GM12878 (cell line): Measurements from ENCODE around the gene OR2S2. TPM values are rescaled to one million over a fixed set of nuclear protein-coding genes. Genes with fewer than 3 reads are reported as not detected.

Experiments
- ATAC-seq: fragments of 200-7000 bp; cut with Tn5 transposase; 3 replicates; pipeline ENCODE4 v1.9.1; 2020; ENCODE audit warnings: mild to moderate bottlenecking, moderate library complexity
- BruUV-seq: library from RNA; stranded (reverse); fragments of 400-500 nt; replicated peaks from 2 replicates; lab custom pipeline; 2021; lab: Mats Ljungman, UMichigan
- CTCF ChIA-PET: fragments of 300-600 bp; sonication (Branson Sonifier 250); formaldehyde crosslinking; extraction: SDS; loops from one replicate; lab custom pipeline; 2021; ENCODE audit warnings: inconsistent platforms; lab: Yijun Ruan, JAX
- POLR2A ChIA-PET: fragments of 350-600 bp; formaldehyde crosslinking; extraction: SDS; loops from one replicate; lab custom pipeline; 2021; ENCODE audit warnings: inconsistent platforms; lab: Charles Lee
- RAD21 ChIA-PET: fragments of 300-600 bp; sonication (Branson Sonifier 250); formaldehyde crosslinking; loops from one replicate; lab custom pipeline; 2023; ENCODE audit warnings: antibody characterized with exemption; ENCODE audit not compliant: unreplicated experiment; lab: Charles Lee
- SMC1A ChIA-PET: fragments of 300-600 bp; sonication (Branson Sonifier 250); formaldehyde crosslinking; loops from one replicate; lab custom pipeline; 2023; ENCODE audit not compliant: unreplicated experiment, uncharacterized antibody; lab: Charles Lee
- DNase-seq: peaks from one replicate; pipeline ENCODE4 v3.0.0-alpha.2; 2011; ENCODE audit warnings: low read depth, low spot score
- FAIRE-seq: peaks from 3 replicates; lab custom pipeline; 2011; peaks lifted over from hg19 to GRCh38; lab: Jason Lieb, UNC
- H2AFZ ChIP-seq: 2 replicates; pipeline ENCODE4 v1.6.0; 2011; ENCODE audit warnings: low read depth, low read length, control low read depth; ENCODE audit not compliant: control insufficient read depth
- H3K27ac ChIP-seq: 2 replicates; pipeline ENCODE4 v1.5.1; 2011; ENCODE audit warnings: control low read depth; ENCODE audit not compliant: control insufficient read depth, insufficient read depth
- H3K27me3 ChIP-seq, 2 experiments: replicated peaks in 1 of 2; 2 replicates each; pipeline versions ENCODE4 v1.6.0 to v1.6.1; 2011; ENCODE audit warnings: low read length in 1 of 2; ENCODE audit not compliant: control insufficient read depth in 2 of 2, insufficient read depth in 2 of 2
- H3K36me3 ChIP-seq, 2 experiments: 2 replicates each; pipeline ENCODE4 v1.5.1; 2011; ENCODE audit warnings: low read length in 1 of 2; ENCODE audit not compliant: control insufficient read depth in 2 of 2, insufficient read depth in 2 of 2
- H3K4me1 ChIP-seq: 2 replicates; pipeline ENCODE4 v1.6.1; 2011; ENCODE audit warnings: mild to moderate bottlenecking, low read length, moderate library complexity, mixed read lengths; ENCODE audit not compliant: control insufficient read depth, insufficient read depth
- H3K4me2 ChIP-seq: 2 replicates; pipeline ENCODE4 v1.6.0; 2011; ENCODE audit warnings: control low read depth; ENCODE audit not compliant: control insufficient read depth, insufficient read depth
- H3K4me3 ChIP-seq: fragments of 200-600 bp; sonication (generic); 2 replicates; pipeline ENCODE4 v1.5.1; 2016
- H3K79me2 ChIP-seq: 2 replicates; pipeline ENCODE4 v1.6.0; 2011; ENCODE audit warnings: low read length; ENCODE audit not compliant: control insufficient read depth, insufficient read depth
- H3K9ac ChIP-seq: 2 replicates; pipeline ENCODE4 v1.8.0; 2011; ENCODE audit warnings: low read length, control low read depth, mixed read lengths; ENCODE audit not compliant: control insufficient read depth, insufficient read depth
- H3K9me3 ChIP-seq: replicated peaks from 3 replicates; pipeline ENCODE4 v1.5.1; 2011; ENCODE audit warnings: mild to moderate bottlenecking, low read length; ENCODE audit not compliant: control insufficient read depth, insufficient read depth
- H4K20me1 ChIP-seq: 2 replicates; pipeline ENCODE4 v1.6.0; 2011; ENCODE audit not compliant: control insufficient read depth, insufficient read depth
- NFYA ChIP-seq: IDR thresholded peaks from 2 replicates; pipeline ENCODE4 v1.6.1; 2011; ENCODE audit warnings: low read depth, mild to moderate bottlenecking, low read length, improper control_type of control experiment, borderline replicate concordance
- PBX3 ChIP-seq: IDR thresholded peaks from 2 replicates; pipeline ENCODE4 v1.6.1; 2011; ENCODE audit warnings: mild to moderate bottlenecking, low read depth, low read length, moderate library complexity; ENCODE audit not compliant: insufficient replicate concordance
- SKIL ChIP-seq: fragments of 450-650 bp; IDR thresholded peaks from 2 replicates; pipeline ENCODE4 v1.6.1; 2017; ENCODE audit warnings: mild to moderate bottlenecking, low read depth, inconsistent platforms; ENCODE audit not compliant: poor library complexity, severe bottlenecking
- ZBED1 ChIP-seq: IDR thresholded peaks from 2 replicates; pipeline ENCODE4 v1.6.1; 2016; ENCODE audit warnings: borderline replicate concordance
- WGBS: methylation state at CpG from one replicate; pipeline ENCODE4 v1.1.6; 2016; ENCODE audit warnings: low lambda C conversion rate; ENCODE audit not compliant: insufficient replicate concordance, insufficient coverage; ENCODE audit errors: missing lambda C conversion rate; 5-methylcytosine and 5-hydroxymethylcytosine counted together
- in situ Hi-C: fragments of 300-500 bp; cut with MboI; formaldehyde crosslinking; loops from 9 replicates; pipeline ENCODE4 v1.14.3; 2018; ENCODE audit warnings: mixed read lengths
- intact Hi-C: fragments of 100-400 bp; cut with micrococcal nuclease; formaldehyde crosslinking; loops from one replicate; pipeline ENCODE4 v1.14.2; 2022; ENCODE audit not compliant: unreplicated experiment
- polyA plus RNA-seq, 11 experiments: library from polyadenylated mRNA; depleted of rRNA in 4 of 11; unstranded in 6 of 11; stranded (reverse) in 5 of 11; fragments of >200 nt; fragmentation: Nextera tagmentation in 4 of 11; fragmentation: Illumina TruSeq in 1 of 11; extraction: Ambion mirVana in 4 of 11; extraction: Trizol in 1 of 11; gene quantifications; 1 replicate in 1 of 11; 2 replicates in 10 of 11; pipeline versions ENCODE4 v1.2.1 to v1.2.3, GENCODE V29; 2011 to 2016; ENCODE audit warnings: inconsistent platforms in 2 of 11, missing spikeins in 2 of 11, low read depth in 1 of 11
- total RNA-seq, 4 experiments: library from RNA; depleted of rRNA in 3 of 4; stranded (reverse); fragments of >200 nt in 3 of 4; fragmentation: Illumina TruSeq in 1 of 4; extraction: Trizol in 1 of 4; gene quantifications; 2 replicates each; pipeline versions ENCODE4 v1.2.1 to v1.2.3, GENCODE V29; 2013 to 2021

OR2S2 gene
- total and polyA plus RNA-seq, 10 of the 15 experiments (the other 5 are each of a cell fraction or from before 2014, with no cell fraction given): not detected

- ChIA-PET POLR2A (no interaction called here), RAD21 (no interaction called here), SMC1A (no interaction called here), CTCF (interaction anchor here (1.1 kb wide), 1 partner anchor 82 kb away, joined by 4 read pairs; no protein-coding TSS in a partner anchor)
- H3K36me3 ChIP-seq: no peaks in the 10 kb centered on the region
- DNase-seq: no peak
- H3K4me1 ChIP-seq: no peaks in the 10 kb centered on the region
- in situ Hi-C loops (no loop called here), intact Hi-C loops (no loop called here)
- 65% methylated on average over 9 of the region's 9 CpGs for WGBS
- FAIRE-seq: no peak
- H2AFZ ChIP-seq: no peak overlapping the region
- no peaks in the 10 kb centered on the region for H4K20me1 ChIP-seq
- H3K4me3 ChIP-seq: no peak overlapping the region
- H3K9ac ChIP-seq: no peak overlapping the region
- H3K9me3 ChIP-seq: no peaks in the 10 kb centered on the region
- no peaks in the 10 kb centered on the region for H3K79me2 ChIP-seq
- TF ChIP-seq PBX3 (no peak), NFYA (no peak), SKIL (no peak), ZBED1 (no peak)
- TF ChIP-seq, all 136 proteins: peak for 0
- ATAC-seq: no peak
- Histone ChIP-seq H3K27ac (no peak overlapping the region), H3K27me3 (peaks cover 0 to 1% of the 10 kb centered on the region in 2 experiments; a peak in 3 of 4 replicates), H3K4me2 (no peak overlapping the region)
- no TSS peak for BruUV-seq
These were observed 49.3 kb downstream of the OR2S2 start for GRCh38 chr9:35908504-35909125.
